Thyroid gland (tissue), 4 donors: ENCODE data around the gene RILPL1. TPM values are rescaled to one million over a fixed set of nuclear protein-coding genes. Genes with fewer than 3 reads are reported as not detected.
"Not testable (repeated sequence)": the region's sequence is repeated elsewhere in the genome, so short reads cannot be mapped to it uniquely, and the experiment has no call there.

ENCODE experiments used
- DNase-seq, 2 donors: peaks; one replicate each; pipeline ENCODE4 v3.0.0-alpha.2; 2019
- H3K27ac ChIP-seq, 3 donors: fragments of 200-600 bp; sonication (generic); 1 replicate in 2 of 3; 2 replicates in 1 of 3; pipeline ENCODE4 v1.5.1; 2016 to 2019; ENCODE audit warnings: mild to moderate bottlenecking in 1 of 3, moderate library complexity in 1 of 3
- H3K27me3 ChIP-seq: fragments of 200-600 bp; sonication (generic); one replicate; pipeline ENCODE4 v1.5.1; 2019
- H3K36me3 ChIP-seq, 2 donors: fragments of 200-600 bp; sonication (generic); one replicate each; pipeline ENCODE4 v1.5.1; 2016 to 2019
- H3K4me1 ChIP-seq, 2 donors: fragments of 200-600 bp; sonication (generic); one replicate each; pipeline ENCODE4 v1.5.1; 2017 to 2019
- H3K4me3 ChIP-seq, 3 donors: fragments of 200-600 bp; sonication (generic); replicated peaks in 1 of 3; 1 replicate in 2 of 3; 2 replicates in 1 of 3; pipeline ENCODE4 v1.5.1; 2016; ENCODE audit warnings: mild to moderate bottlenecking in 1 of 3
- H3K9me3 ChIP-seq: fragments of 200-600 bp; sonication (generic); one replicate; pipeline ENCODE4 v1.5.1; 2017
- CTCF ChIP-seq, 6 experiments: fragments of 200-600 bp in 3 of 6; fragments of 450-650 bp in 3 of 6; sonication (generic) in 3 of 6; IDR thresholded peaks; one replicate each; pipeline ENCODE4 v1.5.1; 2016 to 2019; ENCODE audit warnings: antibody characterized with exemption in 6 of 6, mild to moderate bottlenecking in 2 of 6, inconsistent platforms in 1 of 6, moderate library complexity in 1 of 6
- POLR2A ChIP-seq, 2 donors: fragments of 450-650 bp; IDR thresholded peaks; one replicate each; pipeline ENCODE4 v1.6.1; 2017; ENCODE audit warnings: antibody characterized with exemption in 2 of 2, mild to moderate bottlenecking in 2 of 2, moderate library complexity in 1 of 2
- WGBS, 2 donors: methylation state at CpG; one replicate each; pipeline ENCODE4 v1.1.5; 2017; 5-methylcytosine and 5-hydroxymethylcytosine counted together
- intact Hi-C: fragments of 100-400 bp; cut with DNase I; formaldehyde crosslinking; loops from one replicate; pipeline ENCODE4 v1.15.1; 2023
- total RNA-seq, 4 donors: library from RNA; depleted of rRNA; stranded (reverse); fragments of >200 nt; gene quantifications; one replicate each; pipeline ENCODE4 v1.2.3, GENCODE V29; 2016

RILPL1 gene
- total RNA-seq, 4 donors from 2014 or later = 22.0 to 37.8 (median 31.6) TPM

GRCh38 chr12:123520567-123521474 lies 12.7 kb downstream of the RILPL1 start:
- Histone ChIP-seq H3K4me1 (peaks cover 24 to 25% of the 10 kb centered on the region in 2 donors), H3K9me3 (no peaks in the 10 kb centered on the region), H3K36me3 (peaks cover 23 to 40% of the 10 kb centered on the region in 2 donors), H3K27me3 (no peaks in the 10 kb centered on the region), H3K27ac (peak overlapping the region; percentile 76 to 83 (median 82)), H3K4me3 (no peak overlapping the region)
- TF ChIP-seq CTCF (IDR thresholded peaks at IDR 0.05) = no peak
- no peak for TF ChIP-seq POLR2A (IDR thresholded peaks at IDR 0.05)
- intact Hi-C loops = no loop called here
- no peak for DNase-seq
- WGBS, 2 donors = 89 to 95% methylated on average over 9 to 14 of the region's 14 CpGs

- H3K4me3 ChIP-seq = no peak overlapping the region
- H3K36me3 ChIP-seq = peaks cover 23 to 40% of the 10 kb centered on the region in 2 donors
- peak overlapping the region; percentile 76 to 83 (median 82) for H3K27ac ChIP-seq
- no peak for TF ChIP-seq CTCF (IDR thresholded peaks at IDR 0.05)
- peak in 1 of 2 donors; percentile 37 for TF ChIP-seq POLR2A (IDR thresholded peaks at IDR 0.05)
- peaks cover 33 to 38% of the 10 kb centered on the region in 2 donors for H3K4me1 ChIP-seq
- H3K9me3 ChIP-seq = no peaks in the 10 kb centered on the region
- DNase-seq = peak; percentile 91 to 95
- intact Hi-C loops = no loop called here
- H3K27me3 ChIP-seq = no peaks in the 10 kb centered on the region
- 31 to 50% methylated on average over 17 to 24 of the region's 24 CpGs for WGBS, 2 donors
Measured at GRCh38 chr12:123519141-123520001, 14.1 kb downstream of the RILPL1 start.

GRCh38 chr12:123516216-123516780 lies 17.2 kb downstream of the RILPL1 start:
- TF ChIP-seq CTCF (IDR thresholded peaks at IDR 0.05) (no peak), POLR2A (IDR thresholded peaks at IDR 0.05) (no peak)
- 86 to 89% methylated on average over 11 of the region's 11 CpGs for WGBS, 2 donors
- intact Hi-C loops = no loop called here
- no peaks in the 10 kb centered on the region for H3K9me3 ChIP-seq
- peaks cover 46 to 57% of the 10 kb centered on the region in 2 donors for H3K4me1 ChIP-seq
- H3K36me3 ChIP-seq = peaks cover 14 to 22% of the 10 kb centered on the region in 2 donors
- H3K27ac ChIP-seq = peak overlapping the region in 2 of 3 donors; percentile 35 to 74
- H3K27me3 ChIP-seq = no peaks in the 10 kb centered on the region
- no peak overlapping the region for H3K4me3 ChIP-seq
- DNase-seq = no peak

- Histone ChIP-seq H3K36me3 (peaks cover 14 to 15% of the 10 kb centered on the region in 2 donors), H3K4me1 (peaks cover 36 to 51% of the 10 kb centered on the region in 2 donors), H3K27ac (peak overlapping the region; percentile 74 to 89 (median 84))
- H3K27me3 ChIP-seq, intact Hi-C loops, DNase-seq, H3K9me3 ChIP-seq, H3K4me3 ChIP-seq: not testable (repeated sequence)
- 90 to 100% methylated on average over 1 of the region's 1 CpG for WGBS, 2 donors
Measured at GRCh38 chr12:123514582-123515221, 18.8 kb downstream of the RILPL1 start.

GRCh38 chr12:123513805-123514204 lies 19.7 kb downstream of the RILPL1 start:
- peak; percentile 45 to 55 for DNase-seq
- WGBS, 2 donors = 32 to 49% methylated on average over 13 of the region's 13 CpGs
- Histone ChIP-seq H3K9me3 (no peaks in the 10 kb centered on the region), H3K27me3 (no peaks in the 10 kb centered on the region), H3K36me3 (peaks cover 14% of the 10 kb centered on the region in 2 donors), H3K27ac (peak overlapping the region; percentile 74 to 89 (median 84)), H3K4me3 (no peak overlapping the region), H3K4me1 (peaks cover 33 to 55% of the 10 kb centered on the region in 2 donors)
- intact Hi-C loops = no loop called here
- TF ChIP-seq POLR2A (IDR thresholded peaks at IDR 0.05) (no peak), CTCF (IDR thresholded peaks at IDR 0.05) (no peak)
